Amniotic stem cell (primary cell): ENCODE results near the gene IQCH.
A peak's percentile ranks its signal among the peaks of the same experiment; 100 is the strongest.

Experiments
- DNase-seq: peaks from one replicate; lab custom pipeline; 2025; lab: John Stamatoyannopoulos, UW

Gene IQCH

GRCh38 chr15:67505675-67506572, 251.3 kb downstream of the IQCH start:
- DNase-seq: no peak

DNA sequence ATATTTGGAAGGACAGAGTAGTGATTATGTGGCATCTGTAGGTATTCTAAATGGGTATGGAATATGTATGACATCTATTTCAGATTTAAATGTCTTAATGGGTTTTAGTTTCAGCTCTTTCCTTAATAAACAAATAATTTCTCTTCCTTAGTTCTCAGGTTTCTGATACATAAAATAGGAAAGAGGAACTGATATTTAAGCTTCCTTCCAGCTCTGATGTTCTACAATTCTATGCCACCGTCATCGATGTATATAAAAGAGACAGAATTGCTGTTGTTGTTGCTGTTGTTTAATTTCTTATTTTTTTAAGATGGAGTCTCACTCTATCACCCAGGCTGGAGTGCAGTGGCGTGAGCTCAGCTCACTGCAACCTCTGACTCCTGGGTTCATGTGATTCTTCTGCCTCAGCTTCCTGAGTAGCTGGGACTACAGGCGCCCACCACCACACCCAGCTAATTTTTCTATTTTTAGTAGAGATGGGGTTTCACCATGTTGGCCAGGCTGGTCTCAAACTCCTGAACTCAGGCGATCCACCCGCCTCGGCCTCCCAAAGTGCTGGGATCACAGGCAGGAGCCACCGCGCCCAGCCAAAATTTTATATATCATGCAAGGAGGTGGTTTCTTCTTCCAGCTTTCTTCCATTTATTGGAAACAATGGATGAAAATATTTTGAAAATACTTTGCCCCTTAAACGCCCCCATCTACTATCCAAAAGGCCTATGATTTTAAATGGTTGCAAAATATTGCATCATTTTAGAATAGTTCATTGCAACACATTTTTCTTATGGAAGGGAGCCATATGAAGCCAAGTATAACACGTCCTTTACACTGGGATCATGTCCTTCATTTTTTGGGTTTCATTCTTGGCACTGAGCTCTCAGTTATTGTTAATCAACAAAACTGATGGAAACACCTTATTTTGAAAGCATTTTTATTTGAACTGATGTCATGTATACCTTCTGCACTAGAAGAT, 252.5 kb downstream of the IQCH start:
- no peak for DNase-seq

DNA sequence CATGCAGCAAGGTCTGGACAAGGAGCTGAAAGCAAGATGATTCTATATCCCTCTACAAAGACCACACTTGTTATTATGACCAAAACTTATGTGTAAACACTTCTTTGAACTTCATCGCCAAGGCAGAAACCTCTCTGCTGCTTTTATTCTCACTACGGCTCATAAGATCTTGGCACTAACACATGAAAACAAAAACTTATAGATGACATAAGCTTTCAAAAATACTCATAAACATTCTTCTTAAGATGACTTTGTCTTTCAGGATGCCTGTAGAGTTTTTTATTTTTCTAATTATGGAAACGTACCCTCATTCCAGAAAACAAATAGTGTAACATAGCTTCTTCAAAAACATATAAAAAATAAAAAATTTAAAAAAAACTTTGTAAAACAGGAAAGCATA, 253.8 kb downstream of the IQCH start:
- DNase-seq: no peak

GRCh38 chr15:67509918-67510317, 255.3 kb downstream of the IQCH start:
- no peak for DNase-seq

- DNase-seq: no peak
Measured at GRCh38 chr15:67510597-67511190, 256.1 kb downstream of the IQCH start.

GRCh38 chr15:67511606-67512005, 257.0 kb downstream of the IQCH start:
- DNase-seq: no peak

DNA sequence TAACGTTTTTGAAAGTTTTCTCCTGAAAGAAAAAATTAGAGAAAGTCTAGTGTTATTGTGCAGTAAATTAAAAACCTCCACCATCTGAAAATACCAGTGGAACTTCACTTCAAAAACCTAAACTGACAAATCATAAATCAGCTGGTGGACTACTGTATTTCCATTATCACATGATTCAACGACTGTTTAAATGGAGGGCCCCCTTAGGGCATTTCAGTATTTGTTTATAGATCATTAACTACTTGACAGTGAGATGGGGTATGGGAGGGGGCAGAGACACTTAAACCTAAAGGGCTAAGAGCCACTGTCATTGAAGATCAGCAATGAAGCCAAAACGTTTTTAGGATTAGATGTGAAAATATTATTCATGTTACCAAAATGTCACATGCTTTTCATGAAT, 257.6 kb downstream of the IQCH start:
- no peak for DNase-seq

DNA sequence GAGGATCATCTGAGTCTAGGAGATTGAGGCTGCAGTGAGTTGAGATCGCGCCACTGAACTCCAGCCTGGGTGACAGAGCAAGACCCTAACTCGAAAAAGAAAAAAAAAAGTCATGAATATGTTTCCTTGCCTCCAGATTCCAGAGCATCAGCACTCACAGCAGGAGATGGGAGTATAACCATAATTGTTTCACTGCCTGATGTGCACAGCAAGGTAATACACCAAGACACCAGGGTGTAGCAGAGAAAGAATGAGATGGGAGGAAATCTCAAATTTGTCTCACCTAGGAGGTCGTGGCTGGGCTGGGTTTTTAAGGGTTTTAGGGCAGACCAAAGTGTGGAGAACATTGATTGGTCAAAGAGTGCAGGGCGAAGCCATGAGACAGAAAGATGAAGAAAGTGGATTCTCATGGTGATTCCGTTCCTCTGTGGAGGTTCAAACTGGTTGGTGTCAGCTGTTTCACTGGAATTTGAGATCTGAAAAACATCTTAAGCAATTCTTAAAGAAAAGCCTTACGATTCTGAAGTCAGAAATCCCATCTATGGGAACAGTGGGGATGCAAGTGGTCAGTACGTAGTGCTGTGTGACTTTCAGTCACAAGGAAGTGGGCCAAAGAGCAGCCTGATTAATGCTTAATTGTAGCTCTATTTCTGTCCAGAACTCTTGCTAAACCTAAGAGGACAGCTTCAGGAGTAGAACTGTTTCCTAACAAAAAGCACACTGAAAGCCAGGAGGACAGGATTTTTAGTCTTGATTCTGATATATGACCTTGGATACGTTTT, 258.5 kb downstream of the IQCH start:
- no peak for DNase-seq

- no peak for DNase-seq
Measured at GRCh38 chr15:67515090-67515489, 260.5 kb downstream of the IQCH start.

GRCh38 chr15:67515557-67515956, 261.0 kb downstream of the IQCH start:
- DNase-seq: no peak

GRCh38 chr15:67520321-67521028, 265.9 kb downstream of the IQCH start:
- DNase-seq: no peak

DNA sequence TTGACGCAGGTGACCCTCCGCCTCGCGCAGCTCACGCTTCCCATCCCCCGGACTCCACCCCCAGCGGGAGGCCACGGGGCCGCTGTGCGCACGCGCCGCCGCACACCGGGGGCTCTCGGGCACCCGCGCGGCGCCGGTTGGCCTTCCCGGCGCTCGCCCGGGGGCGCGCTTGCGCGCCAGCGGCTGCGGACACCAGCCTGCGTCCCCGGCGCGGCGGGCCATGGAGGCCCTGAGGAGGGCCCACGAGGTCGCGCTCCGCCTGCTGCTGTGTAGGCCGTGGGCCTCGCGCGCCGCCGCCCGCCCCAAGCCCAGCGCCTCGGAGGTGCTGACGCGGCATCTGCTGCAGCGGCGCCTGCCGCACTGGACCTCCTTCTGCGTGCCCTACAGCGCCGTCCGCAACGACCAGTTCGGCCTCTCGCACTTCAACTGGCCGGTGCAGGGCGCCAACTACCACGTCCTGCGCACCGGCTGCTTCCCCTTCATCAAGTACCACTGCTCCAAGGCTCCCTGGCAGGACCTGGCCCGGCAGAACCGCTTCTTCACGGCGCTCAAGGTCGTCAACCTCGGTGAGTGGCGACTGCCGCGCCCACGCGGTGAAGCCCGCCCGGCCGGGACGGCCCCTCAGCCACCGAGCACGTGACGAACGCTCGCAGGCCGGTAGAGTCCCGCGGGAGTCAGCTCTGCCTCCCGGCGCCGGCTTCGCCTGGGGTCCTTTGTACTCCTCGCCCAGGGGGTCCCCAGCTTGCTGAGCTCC, 266.6 kb downstream of the IQCH start, which contains the start of gene C15orf61:
TSS of gene C15orf61 (plus strand) at position 103 of the 754 bp plus-strand sequence. CDS start at position 221, 118 bp downstream.
- DNase-seq: peak; percentile 49

DNA sequence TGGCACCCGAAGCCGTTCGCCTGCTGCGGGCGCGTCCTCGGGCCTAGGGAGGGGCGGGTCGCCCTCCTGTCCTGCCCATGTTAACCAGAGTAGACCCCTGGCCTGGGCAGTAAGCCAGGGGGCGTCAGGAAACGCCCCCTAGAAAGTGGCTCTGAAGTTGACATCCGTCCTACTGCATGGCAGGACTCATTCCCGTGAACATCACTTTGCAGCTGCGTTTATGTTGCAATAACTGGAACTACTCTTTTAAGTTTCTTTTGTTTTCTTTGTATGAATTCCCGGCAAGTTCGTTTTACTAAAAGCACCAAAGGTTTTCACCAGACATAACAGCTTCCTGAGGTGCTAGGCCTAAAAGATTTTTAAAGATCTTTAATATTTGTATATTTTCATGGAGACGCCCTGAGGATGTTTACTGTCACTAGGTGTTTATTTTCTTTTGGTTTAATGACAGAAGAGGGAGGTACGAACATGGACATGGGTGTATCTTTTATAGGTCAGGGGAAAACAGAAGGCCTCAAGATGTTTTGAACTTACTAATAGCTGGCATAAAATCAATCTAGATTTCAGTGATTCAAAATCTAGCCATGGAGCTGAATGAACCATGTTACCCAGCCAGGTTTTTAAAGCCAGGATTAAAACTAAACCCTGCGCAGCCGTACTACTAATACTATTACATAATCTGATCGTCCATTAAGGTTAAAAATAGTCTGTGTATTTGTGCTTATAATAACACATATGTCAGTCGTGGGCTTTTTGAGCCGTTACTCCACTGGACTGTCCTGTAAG, 267.4 kb downstream of the IQCH start:
- DNase-seq: no peak

DNA sequence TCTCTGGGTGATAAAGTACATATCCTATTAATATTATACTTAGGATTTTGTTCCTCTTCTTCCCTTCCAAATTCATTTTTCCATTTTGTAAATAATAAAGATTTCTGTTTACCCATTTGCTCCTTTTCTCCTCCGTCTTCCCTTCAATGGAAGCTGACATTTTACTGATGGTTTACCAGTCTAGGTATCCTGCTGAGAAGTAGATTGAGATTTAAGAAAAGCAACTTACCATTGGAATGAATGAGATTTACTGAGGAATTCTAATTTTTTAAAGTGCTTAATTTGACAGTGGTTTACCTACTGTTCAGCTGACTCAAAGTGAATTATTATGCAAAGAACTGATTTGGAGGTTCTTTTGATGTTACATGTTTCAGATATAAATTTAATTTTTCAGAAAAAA, 268.7 kb downstream of the IQCH start:
- DNase-seq: no peak

DNA sequence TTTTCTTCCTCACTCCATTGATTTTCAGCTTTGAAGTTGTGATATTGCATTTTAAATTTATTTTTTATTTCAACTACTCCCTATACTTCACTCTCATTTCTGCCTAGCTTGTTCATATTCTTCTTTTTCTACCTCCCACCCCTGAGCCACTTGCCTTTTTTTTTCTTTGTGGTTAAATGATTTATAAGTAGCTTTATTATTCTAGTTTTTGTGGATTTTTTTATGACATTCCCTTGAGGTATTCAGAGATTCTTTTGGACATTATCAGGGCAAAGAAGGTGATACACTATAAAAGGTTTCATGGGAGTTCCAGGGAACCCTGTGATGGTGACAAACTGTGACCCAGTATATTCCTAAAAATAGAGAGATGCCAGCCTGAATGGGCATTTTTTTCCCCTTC, 269.6 kb downstream of the IQCH start:
- no peak for DNase-seq

DNA sequence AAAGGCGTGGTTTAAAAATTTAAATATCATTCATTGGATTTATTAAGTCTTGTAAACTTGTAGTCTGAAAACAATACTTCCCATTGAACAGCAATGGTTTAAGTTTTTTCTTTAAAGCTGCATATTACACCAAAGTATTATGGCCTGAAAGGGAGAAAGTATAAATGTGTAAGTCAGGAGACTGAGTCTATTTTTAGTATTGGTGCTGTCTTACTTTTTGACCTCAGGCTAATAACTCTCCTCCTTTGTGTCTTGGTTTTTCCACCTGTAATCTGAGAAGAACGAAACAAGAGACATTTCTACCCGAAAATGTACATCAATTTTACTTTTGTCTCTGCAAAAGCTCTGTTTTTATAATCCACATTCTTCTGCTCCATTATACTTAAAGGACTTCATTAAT, 273.9 kb downstream of the IQCH start:
- no peak for DNase-seq

GRCh38 chr15:67531379-67531914, 276.9 kb downstream of the IQCH start:
- DNase-seq: peak; percentile 68

DNA sequence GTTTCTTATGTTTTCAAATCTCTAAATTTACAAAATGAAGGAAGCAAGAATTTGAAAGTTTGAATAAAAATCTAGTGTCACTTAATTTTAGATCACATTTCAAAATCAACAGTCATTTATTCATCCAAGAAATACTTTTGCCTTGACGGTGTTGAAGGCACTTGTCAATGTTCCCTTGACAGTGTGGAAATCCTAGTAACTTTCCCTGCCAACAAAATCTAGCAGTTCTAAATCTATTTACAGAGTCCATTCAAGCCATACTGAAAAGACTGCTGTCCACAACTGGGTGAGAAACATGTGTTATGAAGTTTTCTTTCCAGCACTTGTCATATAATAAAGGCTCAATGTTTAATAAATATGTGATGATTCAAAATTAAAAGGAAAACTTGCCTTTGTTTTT, 279.3 kb downstream of the IQCH start:
- DNase-seq: no peak

DNA sequence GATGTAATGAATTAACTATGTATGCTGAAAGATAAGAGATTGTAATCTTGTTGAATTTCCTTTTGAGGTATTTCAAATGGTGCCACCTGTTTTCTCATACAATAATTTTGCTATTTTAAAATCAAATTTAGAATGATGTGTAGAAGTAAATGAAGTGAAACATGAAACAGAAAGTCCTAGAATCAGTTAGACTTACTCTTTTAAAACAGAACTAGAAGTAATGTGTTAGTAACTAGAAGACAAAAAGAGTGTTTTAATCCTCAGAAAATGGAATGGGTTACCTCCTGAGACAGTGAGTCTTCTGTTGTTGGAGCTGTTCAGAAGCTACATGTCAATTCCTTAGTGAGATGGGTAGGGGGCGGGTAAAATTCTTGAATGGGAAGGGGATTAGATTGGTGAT, 279.8 kb downstream of the IQCH start:
- no peak for DNase-seq
